Lung (tissue), 12 donors: ENCODE data around the gene POR. TPM values are rescaled to one million over a fixed set of nuclear protein-coding genes. Genes with fewer than 3 reads are reported as not detected.
"Not testable (repeated sequence)": the region's sequence is repeated elsewhere in the genome, so short reads cannot be mapped to it uniquely, and the experiment has no call there.

Experiments used
- ATAC-seq: fragments of 200-7000 bp; cut with Tn5 transposase; one replicate; pipeline ENCODE4 v1.9.1; 2020; ENCODE audit warnings: moderate number of reproducible peaks; ENCODE audit not compliant: insufficient read depth, low FRiP score
- DNase-seq, 3 donors: peaks; one replicate each; pipeline ENCODE4 v3.0.0-alpha.2; 2013 to 2017
- H3K27ac ChIP-seq, 2 donors: one replicate each; pipeline ENCODE4 v1.5.1; 2013; ENCODE audit warnings: mild to moderate bottlenecking in 2 of 2, moderate library complexity in 2 of 2, control low read depth in 1 of 2, inconsistent platforms in 1 of 2, low read depth in 1 of 2, low read length in 1 of 2
- H3K27me3 ChIP-seq, 3 donors: one replicate each; pipeline ENCODE4 v1.5.1; 2013; ENCODE audit warnings: low read length in 2 of 3; ENCODE audit not compliant: control insufficient read depth in 3 of 3, insufficient read depth in 3 of 3
- H3K36me3 ChIP-seq, 4 donors: one replicate each; pipeline ENCODE4 v1.5.1; 2013; ENCODE audit warnings: low read length in 4 of 4, mild to moderate bottlenecking in 1 of 4, moderate library complexity in 1 of 4; ENCODE audit not compliant: control insufficient read depth in 4 of 4, insufficient read depth in 4 of 4
- H3K4me1 ChIP-seq, 5 donors: one replicate each; pipeline ENCODE4 v1.5.1; 2013; ENCODE audit warnings: low read length in 5 of 5, mild to moderate bottlenecking in 2 of 5, moderate library complexity in 1 of 5; ENCODE audit not compliant: control insufficient read depth in 5 of 5, insufficient read depth in 5 of 5
- H3K4me3 ChIP-seq: one replicate; pipeline ENCODE4 v1.5.1; 2013; ENCODE audit warnings: mild to moderate bottlenecking, control low read depth, moderate library complexity
- H3K9ac ChIP-seq, 2 donors: one replicate each; pipeline ENCODE4 v1.5.1; 2013; ENCODE audit warnings: low read length in 2 of 2, control low read depth in 1 of 2; ENCODE audit not compliant: insufficient read depth in 1 of 2
- H3K9me3 ChIP-seq, 4 donors: one replicate each; pipeline ENCODE4 v1.5.1; 2013; ENCODE audit warnings: low read length in 3 of 4, mild to moderate bottlenecking in 1 of 4, moderate library complexity in 1 of 4; ENCODE audit not compliant: control insufficient read depth in 4 of 4, insufficient read depth in 3 of 4
- CTCF ChIP-seq: IDR thresholded peaks from 2 replicates; pipeline ENCODE4 v1.5.1; 2012; ENCODE audit warnings: mild to moderate bottlenecking; ENCODE audit errors: control extremely low read depth, extremely low read depth
- WGBS, 2 donors: extraction: QIAGEN DNeasy Blood & Tissue Kit; methylation state at CpG; one replicate each; pipeline ENCODE4 v1.1.7; 2013; 5-methylcytosine and 5-hydroxymethylcytosine counted together
- polyA plus RNA-seq, 2 donors: library from polyadenylated mRNA; stranded (reverse); fragments of 200-250 nt; gene quantifications; one replicate each; pipeline ENCODE4 v1.2.1, GENCODE V29; 2013
- total RNA-seq, 2 donors: library from RNA; depleted of rRNA in 1 of 2; stranded (reverse); fragments of >200 nt in 1 of 2; gene quantifications; one replicate each; pipeline ENCODE4 v1.2.1, GENCODE V29; 2014 to 2021
- donor health status: control.
- donor health status: control.
- donor health status: Bipolar disorder and iron deficiency.
- donor health status: healthy.
- donor health status: DM: yes; HTN: yes; CAD: no.

POR gene
- total and polyA plus RNA-seq, 4 donors: 111 to 305 (median 264) TPM

GRCh38 chr7:75881436-75882095, 33.4 kb upstream of the POR start:
- 89 to 93% methylated on average over 23 of the region's 23 CpGs for WGBS, 2 donors
- no peak for TF ChIP-seq CTCF
- DNase-seq (no peak), ATAC-seq (no peak)
- Histone ChIP-seq H3K4me3 (no peak overlapping the region), H3K9ac (no peak overlapping the region), H3K27me3 (no peaks in the 10 kb centered on the region), H3K9me3 (no peaks in the 10 kb centered on the region), H3K4me1 (peaks cover 0 to 21% (median 4%) of the 10 kb centered on the region in 5 donors), H3K36me3 (peaks cover 0 to 43% (median 21%) of the 10 kb centered on the region in 4 donors), H3K27ac (no peak overlapping the region)

GRCh38 chr7:75883265-75883824, 31.6 kb upstream of the POR start:
- not testable (repeated sequence) for ATAC-seq, H3K9ac ChIP-seq, H3K27me3 ChIP-seq, H3K9me3 ChIP-seq, DNase-seq, H3K4me3 ChIP-seq, H3K27ac ChIP-seq
- Histone ChIP-seq H3K4me1 (peaks cover 0 to 16% (median 4%) of the 10 kb centered on the region in 5 donors), H3K36me3 (peaks cover 0 to 56% (median 24%) of the 10 kb centered on the region in 4 donors)
- 95% methylated on average over 13 of the region's 13 CpGs for WGBS, 2 donors

- peaks cover 0 to 61% (median 23%) of the 10 kb centered on the region in 4 donors for H3K36me3 ChIP-seq
- no peak for ATAC-seq
- WGBS, 2 donors: 90 to 95% methylated on average over 5 of the region's 5 CpGs
Measured at GRCh38 chr7:75884476-75884875, 30.5 kb upstream of the POR start.

More at GRCh38 chr7:75884476-75884875, 30.5 kb upstream of the POR start:
- no peak for DNase-seq
- H3K27me3 ChIP-seq: no peaks in the 10 kb centered on the region
- H3K4me3 ChIP-seq: no peak overlapping the region
- H3K4me1 ChIP-seq: peaks cover 0 to 11% (median 4%) of the 10 kb centered on the region in 5 donors
- no peak overlapping the region for H3K9ac ChIP-seq
- H3K27ac ChIP-seq: no peak overlapping the region
- no peak for TF ChIP-seq CTCF
- no peaks in the 10 kb centered on the region for H3K9me3 ChIP-seq
